PC-9 (cell line): Measurements from ENCODE around the gene CD83. TPM values are rescaled to one million over a fixed set of nuclear protein-coding genes. Genes with fewer than 3 reads are reported as not detected.

Experiments
- BruUV-seq: library from RNA; stranded (reverse); fragments of 400-500 nt; replicated peaks from 2 replicates; lab custom pipeline; 2021; lab: Mats Ljungman, UMichigan
- CTCF ChIA-PET: fragments of 300-600 bp; sonication (Branson Sonifier 250); formaldehyde crosslinking; loops from one replicate; lab custom pipeline; 2022; ENCODE audit warnings: antibody characterized with exemption; lab: Charles Lee
- POLR2A ChIA-PET: fragments of 300-600 bp; sonication (Branson Sonifier 250); formaldehyde crosslinking; loops from one replicate; lab custom pipeline; 2022; ENCODE audit warnings: antibody characterized with exemption; ENCODE audit not compliant: unreplicated experiment; lab: Charles Lee
- DNase-seq, 2 experiments: peaks; one replicate each; pipeline versions ENCODE4 v3.0.0 to v3.0.0-alpha.2; 2015 to 2022; ENCODE audit warnings: mixed read lengths in 1 of 2
- H2AFZ ChIP-seq: fragments of 200-600 bp; sonication (generic); 2 replicates; pipeline ENCODE4 v1.8.1; 2017; ENCODE audit warnings: antibody characterized with exemption
- H3F3A ChIP-seq: fragments of 200-600 bp; sonication (generic); 2 replicates; pipeline ENCODE4 v1.8.1; 2017; ENCODE audit warnings: antibody characterized with exemption, mild to moderate bottlenecking, low read depth; ENCODE audit not compliant: insufficient read depth
- H3K27ac ChIP-seq: fragments of 200-600 bp; sonication (generic); 2 replicates; pipeline ENCODE4 v1.6.1; 2016; ENCODE audit warnings: mixed run types
- H3K27me3 ChIP-seq: fragments of 200-600 bp; sonication (generic); 2 replicates; pipeline ENCODE4 v1.6.1; 2016; ENCODE audit warnings: low read depth, mixed run types; ENCODE audit not compliant: insufficient read depth
- H3K36me3 ChIP-seq: fragments of 200-600 bp; sonication (generic); 2 replicates; pipeline ENCODE4 v1.6.1; 2016; ENCODE audit warnings: low read depth, mixed run types
- H3K4me1 ChIP-seq: fragments of 200-600 bp; sonication (generic); replicated peaks from 2 replicates; pipeline ENCODE4 v1.6.1; 2016; ENCODE audit warnings: mixed run types; ENCODE audit not compliant: insufficient read depth
- H3K4me2 ChIP-seq: fragments of 200-600 bp; sonication (generic); 2 replicates; pipeline ENCODE4 v1.6.1; 2017; ENCODE audit warnings: mixed run types
- H3K4me3 ChIP-seq: fragments of 200-600 bp; sonication (generic); 2 replicates; pipeline ENCODE4 v1.6.1; 2016; ENCODE audit warnings: mixed run types
- H3K79me2 ChIP-seq: fragments of 200-600 bp; sonication (generic); 2 replicates; pipeline ENCODE4 v1.6.1; 2017; ENCODE audit warnings: low read depth, mixed run types
- H3K9me2 ChIP-seq: fragments of 200-600 bp; sonication (generic); 2 replicates; pipeline ENCODE4 v1.8.1; 2017; ENCODE audit warnings: mild to moderate bottlenecking; ENCODE audit not compliant: insufficient read depth
- H3K9me3 ChIP-seq: fragments of 200-600 bp; sonication (generic); 2 replicates; pipeline ENCODE4 v1.8.1; 2016; ENCODE audit warnings: low read depth; ENCODE audit not compliant: insufficient read depth
- H4K20me1 ChIP-seq: fragments of 200-600 bp; sonication (generic); 2 replicates; pipeline ENCODE4 v1.8.1; 2017; ENCODE audit not compliant: insufficient read depth
- CTCF ChIP-seq: fragments of 200-600 bp; sonication (generic); conservative IDR thresholded peaks from 2 replicates; pipeline ENCODE4 v1.6.1; 2017; ENCODE audit warnings: mixed run types, antibody characterized with exemption, mild to moderate bottlenecking, moderate library complexity
- EZH2 ChIP-seq: fragments of 200-600 bp; sonication (generic); IDR thresholded peaks from 2 replicates; pipeline ENCODE4 v1.8.0; 2017; ENCODE audit warnings: antibody characterized with exemption, low read depth
- intact Hi-C: fragments of 100-400 bp; cut with micrococcal nuclease; formaldehyde crosslinking; loops from one replicate; pipeline ENCODE4 v1.10.0; 2022; ENCODE audit not compliant: unreplicated experiment
- total RNA-seq: library from RNA; stranded (reverse); gene quantifications from 2 replicates; pipeline ENCODE4 v1.2.3, GENCODE V29; 2021

Gene CD83
- total RNA-seq, 1 experiment from 2014 or later, result 3.6 TPM

DNA sequence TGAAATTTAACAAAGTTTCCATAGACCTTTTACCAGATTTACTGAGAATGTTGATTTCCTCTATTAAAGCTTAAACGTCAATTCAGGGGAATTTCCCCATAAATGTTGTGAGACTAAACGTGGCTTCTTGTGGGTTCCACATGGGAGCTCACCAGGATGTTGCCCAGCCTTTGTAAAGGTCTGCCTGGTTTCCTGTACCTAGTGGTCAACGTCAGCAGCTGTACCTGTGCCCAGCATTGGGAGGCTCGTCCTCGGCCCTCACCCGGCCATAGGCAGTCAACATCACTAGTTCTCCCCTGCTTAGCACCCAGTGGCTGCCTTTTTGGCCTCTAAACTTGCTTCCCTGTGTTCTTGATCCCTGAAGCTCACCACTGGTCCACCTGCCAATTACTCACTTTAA lies 22.1 kb upstream of the CD83 start:
- Histone ChIP-seq H3K4me1 (no peaks in the 10 kb centered on the region), H3K27me3 (no peaks in the 10 kb centered on the region), H3K9me2 (no peaks in the 10 kb centered on the region), H3K27ac (no peak overlapping the region), H3K36me3 (no peaks in the 10 kb centered on the region), H3K4me3 (no peak overlapping the region), H3K79me2 (no peaks in the 10 kb centered on the region), H3F3A (no peaks in the 10 kb centered on the region), H4K20me1 (no peaks in the 10 kb centered on the region), H2AFZ (no peak overlapping the region), H3K4me2 (no peak overlapping the region), H3K9me3 (peaks cover 3% of the 10 kb centered on the region; the same call in 1 of the 2 replicates)
- BruUV-seq, result no TSS peak
- intact Hi-C loops, result no loop called here
- no peak for TF ChIP-seq EZH2
- DNase-seq, result no peak
- ChIA-PET CTCF (no interaction called here), POLR2A (no interaction called here)

DNA sequence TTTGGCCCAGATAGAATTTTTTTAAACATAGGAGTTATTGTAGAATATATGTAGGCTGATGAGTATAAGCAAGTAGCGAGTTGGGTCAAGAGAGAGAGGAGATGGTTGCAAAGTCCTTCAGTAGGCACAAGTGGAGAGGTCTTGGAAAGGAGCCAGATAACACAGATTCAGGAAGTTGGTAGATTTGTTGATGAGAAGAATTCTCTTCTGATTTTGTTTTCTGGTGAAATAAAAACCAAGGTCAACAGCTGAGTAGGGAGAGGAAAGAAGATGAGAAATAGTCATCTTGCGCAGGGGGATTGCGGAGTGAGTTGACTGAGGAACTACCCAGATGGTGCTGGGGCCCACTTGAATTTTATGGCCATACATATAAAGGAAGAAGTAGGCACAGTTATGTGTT lies 17.4 kb upstream of the CD83 start:
- H3K79me2 ChIP-seq, result no peaks in the 10 kb centered on the region
- intact Hi-C loops, result no loop called here
- no peaks in the 10 kb centered on the region for H3F3A ChIP-seq
- H3K4me2 ChIP-seq, result no peak overlapping the region
- no peak overlapping the region for H3K27ac ChIP-seq
- DNase-seq, result no peak
- no TSS peak for BruUV-seq
- no peaks in the 10 kb centered on the region for H3K4me1 ChIP-seq
- no peaks in the 10 kb centered on the region for H3K9me3 ChIP-seq
- no peak overlapping the region for H2AFZ ChIP-seq
- TF ChIP-seq CTCF (no peak), EZH2 (no peak)
- H3K9me2 ChIP-seq, result no peaks in the 10 kb centered on the region
- H3K27me3 ChIP-seq, result peaks cover 24% of the 10 kb centered on the region; the same call in 1 of the 2 replicates
- H4K20me1 ChIP-seq, result no peaks in the 10 kb centered on the region
- ChIA-PET CTCF (no interaction called here), POLR2A (no interaction called here)
- no peaks in the 10 kb centered on the region for H3K36me3 ChIP-seq
- no peak overlapping the region for H3K4me3 ChIP-seq

- POLR2A ChIA-PET, result no interaction called here
These were observed 16.6 kb upstream of the CD83 start for GRCh38 chr6:14100966-14101365.

More at GRCh38 chr6:14100966-14101365, 16.6 kb upstream of the CD83 start:
- H3K27me3 ChIP-seq, result peaks cover 24% of the 10 kb centered on the region; the same call in 1 of the 2 replicates
- no TSS peak for BruUV-seq
- DNase-seq, result no peak
- H3K9me2 ChIP-seq, result no peaks in the 10 kb centered on the region
- intact Hi-C loops, result no loop called here
- H3K9me3 ChIP-seq, result no peaks in the 10 kb centered on the region
- no peak overlapping the region for H3K27ac ChIP-seq
- TF ChIP-seq CTCF (no peak), EZH2 (no peak)
- H3K4me2 ChIP-seq, result no peak overlapping the region
- no peaks in the 10 kb centered on the region for H3K36me3 ChIP-seq
- H3F3A ChIP-seq, result no peaks in the 10 kb centered on the region
- H4K20me1 ChIP-seq, result no peaks in the 10 kb centered on the region
- CTCF ChIA-PET, result no interaction called here
- H2AFZ ChIP-seq, result no peak overlapping the region
- H3K4me1 ChIP-seq, result no peaks in the 10 kb centered on the region
- no peaks in the 10 kb centered on the region for H3K79me2 ChIP-seq
- H3K4me3 ChIP-seq, result no peak overlapping the region
